Measurements from ENCODE around the gene RNF208.

Gene RNF208

DNA sequence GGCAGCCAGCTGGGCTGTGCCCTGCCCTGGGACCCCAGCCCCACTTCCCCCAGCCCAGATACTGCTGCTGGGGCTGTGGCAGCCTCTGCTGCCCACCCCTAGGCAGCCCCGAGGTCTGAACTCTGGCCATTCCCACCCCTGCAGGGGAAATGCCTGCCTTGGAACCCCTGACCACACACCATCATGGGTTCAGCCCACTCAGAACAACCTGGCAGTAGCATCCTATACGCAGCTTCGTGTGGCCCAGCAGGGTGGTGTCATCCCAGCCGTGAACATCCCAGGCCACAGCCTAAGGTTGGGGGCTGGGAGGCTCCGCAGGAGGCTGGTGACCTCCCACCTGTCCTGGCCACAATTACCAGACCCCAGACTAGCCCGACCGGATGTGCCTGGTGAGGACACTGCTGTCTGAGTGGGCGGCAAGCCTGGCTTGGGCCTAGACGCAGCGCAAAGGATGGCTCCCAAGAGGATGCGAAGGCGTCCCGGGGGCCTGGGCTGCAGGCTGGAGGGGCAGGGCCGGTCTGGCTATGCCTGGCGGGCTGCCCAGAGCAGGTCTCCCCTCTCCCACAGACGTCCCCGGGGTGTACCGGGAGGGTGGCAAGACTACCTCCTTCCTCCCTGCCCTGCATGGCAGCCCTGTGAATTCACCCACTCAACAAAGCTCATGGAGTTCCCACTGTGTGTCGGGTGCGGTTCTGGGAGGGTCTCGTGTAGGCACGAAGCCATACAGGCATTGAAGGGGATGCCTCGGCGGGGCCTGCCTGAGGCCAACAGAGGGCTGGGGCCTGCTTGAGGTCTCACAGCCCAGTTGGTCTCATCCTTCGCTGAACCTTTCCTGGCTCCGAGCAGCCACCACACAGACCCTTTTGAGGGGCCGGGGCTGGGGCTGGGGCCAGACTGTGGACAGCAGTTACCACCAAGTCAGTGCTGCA lies 7.2 kb upstream of the RNF208 start:
- no peak for DNase-seq (ENCODE audit: low read depth in 1 of 2, low spot score in 1 of 2)
- TF ChIP-seq CTCF (IDR thresholded peaks at IDR 0.05; ENCODE audit: insufficient read depth, low read length) = no peak
- no peak for TF ChIP-seq POLR2AphosphoS5 (IDR thresholded peaks at IDR 0.05; ENCODE audit: low read depth)
- no peak for TF ChIP-seq GABPA (IDR thresholded peaks at IDR 0.05; ENCODE audit: low read depth)
- no peak for TF ChIP-seq SPI1 (IDR thresholded peaks at IDR 0.05; ENCODE audit: borderline replicate concordance, low read depth)
- TF ChIP-seq, protein P1, sequence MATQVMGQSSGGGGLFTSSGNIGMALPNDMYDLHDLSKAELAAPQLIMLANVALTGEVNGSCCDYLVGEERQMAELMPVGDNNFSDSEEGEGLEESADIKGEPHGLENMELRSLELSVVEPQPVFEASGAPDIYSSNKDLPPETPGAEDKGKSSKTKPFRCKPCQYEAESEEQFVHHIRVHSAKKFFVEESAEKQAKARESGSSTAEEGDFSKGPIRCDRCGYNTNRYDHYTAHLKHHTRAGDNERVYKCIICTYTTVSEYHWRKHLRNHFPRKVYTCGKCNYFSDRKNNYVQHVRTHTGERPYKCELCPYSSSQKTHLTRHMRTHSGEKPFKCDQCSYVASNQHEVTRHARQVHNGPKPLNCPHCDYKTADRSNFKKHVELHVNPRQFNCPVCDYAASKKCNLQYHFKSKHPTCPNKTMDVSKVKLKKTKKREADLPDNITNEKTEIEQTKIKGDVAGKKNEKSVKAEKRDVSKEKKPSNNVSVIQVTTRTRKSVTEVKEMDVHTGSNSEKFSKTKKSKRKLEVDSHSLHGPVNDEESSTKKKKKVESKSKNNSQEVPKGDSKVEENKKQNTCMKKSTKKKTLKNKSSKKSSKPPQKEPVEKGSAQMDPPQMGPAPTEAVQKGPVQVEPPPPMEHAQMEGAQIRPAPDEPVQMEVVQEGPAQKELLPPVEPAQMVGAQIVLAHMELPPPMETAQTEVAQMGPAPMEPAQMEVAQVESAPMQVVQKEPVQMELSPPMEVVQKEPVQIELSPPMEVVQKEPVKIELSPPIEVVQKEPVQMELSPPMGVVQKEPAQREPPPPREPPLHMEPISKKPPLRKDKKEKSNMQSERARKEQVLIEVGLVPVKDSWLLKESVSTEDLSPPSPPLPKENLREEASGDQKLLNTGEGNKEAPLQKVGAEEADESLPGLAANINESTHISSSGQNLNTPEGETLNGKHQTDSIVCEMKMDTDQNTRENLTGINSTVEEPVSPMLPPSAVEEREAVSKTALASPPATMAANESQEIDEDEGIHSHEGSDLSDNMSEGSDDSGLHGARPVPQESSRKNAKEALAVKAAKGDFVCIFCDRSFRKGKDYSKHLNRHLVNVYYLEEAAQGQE (IDR thresholded peaks at IDR 0.05; ENCODE audit: insufficient replicate concordance, low read depth) = no peak
- no peak overlapping the region for H3K4me3 ChIP-seq (replicated peaks; ENCODE audit: insufficient read depth, low read length)
- H3K27ac ChIP-seq (replicated peaks) = no peak overlapping the region
- H3K27me3 ChIP-seq (ENCODE audit: insufficient read depth, poor library complexity, severe bottlenecking) = peaks cover 8% of the 10 kb centered on the region

GRCh38 chr9:137228506-137228967 lies 6.5 kb upstream of the RNF208 start:
- Histone ChIP-seq H3K27me3 (ENCODE audit: insufficient read depth, poor library complexity, severe bottlenecking) (peaks cover 6% of the 10 kb centered on the region), H3K27ac (replicated peaks) (no peak overlapping the region), H3K4me3 (replicated peaks; ENCODE audit: insufficient read depth, low read length) (no peak overlapping the region)
- DNase-seq (ENCODE audit: low read depth in 1 of 2, low spot score in 1 of 2) = no peak
- TF ChIP-seq, protein P1 (IDR thresholded peaks at IDR 0.05; ENCODE audit: insufficient replicate concordance, low read depth) = no peak
- TF ChIP-seq POLR2AphosphoS5 (IDR thresholded peaks at IDR 0.05; ENCODE audit: low read depth) (no peak), SPI1 (IDR thresholded peaks at IDR 0.05; ENCODE audit: borderline replicate concordance, low read depth) (no peak), CTCF (IDR thresholded peaks at IDR 0.05; ENCODE audit: insufficient read depth, low read length) (no peak), GABPA (IDR thresholded peaks at IDR 0.05; ENCODE audit: low read depth) (no peak)

DNA sequence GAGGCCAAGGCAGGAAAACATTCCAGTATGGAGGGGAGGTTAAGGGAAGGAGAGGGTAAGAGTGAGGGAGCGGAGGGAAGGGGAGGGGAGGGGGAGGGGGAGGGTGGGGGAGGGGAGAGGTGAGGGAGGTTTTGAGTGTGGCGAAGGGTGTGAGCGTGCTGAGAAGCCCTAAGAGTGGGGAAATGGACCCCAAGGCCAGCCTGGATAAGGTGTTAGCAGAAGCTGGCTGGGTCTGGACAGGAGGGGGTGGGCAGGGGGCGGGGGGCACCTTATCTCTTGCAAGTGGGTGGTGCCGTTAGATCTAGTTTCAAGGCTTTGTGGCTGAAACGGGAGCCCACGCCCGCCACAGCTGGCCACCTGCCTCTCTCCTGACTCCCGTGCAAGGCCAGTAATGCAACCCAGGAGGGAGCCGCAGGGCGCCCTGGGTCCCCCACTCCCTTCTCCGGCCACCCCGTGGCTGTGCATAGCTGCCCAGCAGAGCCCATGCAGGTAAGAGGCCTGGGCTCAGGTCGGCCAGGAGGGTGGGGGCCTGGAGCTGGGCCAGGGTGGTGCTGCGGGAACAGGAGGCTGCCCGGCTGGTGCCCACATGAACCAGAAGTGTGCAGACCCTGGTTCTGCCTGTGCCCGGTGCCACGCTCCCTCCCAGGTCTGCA lies 5.9 kb upstream of the RNF208 start:
- no peak overlapping the region for H3K4me3 ChIP-seq (replicated peaks; ENCODE audit: insufficient read depth, low read length)
- no peak for DNase-seq (ENCODE audit: low read depth in 1 of 2, low spot score in 1 of 2)

More for the DNA sequence above, 5.9 kb upstream of the RNF208 start:
- TF ChIP-seq SPI1 (IDR thresholded peaks at IDR 0.05; ENCODE audit: borderline replicate concordance, low read depth) (no peak), POLR2AphosphoS5 (IDR thresholded peaks at IDR 0.05; ENCODE audit: low read depth) (no peak), CTCF (IDR thresholded peaks at IDR 0.05; ENCODE audit: insufficient read depth, low read length) (no peak), GABPA (IDR thresholded peaks at IDR 0.05; ENCODE audit: low read depth) (no peak)
- TF ChIP-seq, protein P1 (IDR thresholded peaks at IDR 0.05; ENCODE audit: insufficient replicate concordance, low read depth) = no peak
- Histone ChIP-seq H3K27me3 (ENCODE audit: insufficient read depth, poor library complexity, severe bottlenecking) (peaks cover 2% of the 10 kb centered on the region), H3K27ac (replicated peaks) (no peak overlapping the region)

All from HL-60 (cell line).